HTERT RPE-1 (cell line): ENCODE data around the gene SPATA33.
"Not testable (repeated sequence)": the region's sequence is repeated elsewhere in the genome, so short reads cannot be mapped to it uniquely, and the experiment has no call there.

Experiments used
- in situ Hi-C: fragments of 300-500 bp; cut with MboI; formaldehyde crosslinking; loops from 4 replicates; pipeline ENCODE4 v1.14.3; 2020; ENCODE audit warnings: low sequenced_read_pairs

Gene SPATA33

DNA sequence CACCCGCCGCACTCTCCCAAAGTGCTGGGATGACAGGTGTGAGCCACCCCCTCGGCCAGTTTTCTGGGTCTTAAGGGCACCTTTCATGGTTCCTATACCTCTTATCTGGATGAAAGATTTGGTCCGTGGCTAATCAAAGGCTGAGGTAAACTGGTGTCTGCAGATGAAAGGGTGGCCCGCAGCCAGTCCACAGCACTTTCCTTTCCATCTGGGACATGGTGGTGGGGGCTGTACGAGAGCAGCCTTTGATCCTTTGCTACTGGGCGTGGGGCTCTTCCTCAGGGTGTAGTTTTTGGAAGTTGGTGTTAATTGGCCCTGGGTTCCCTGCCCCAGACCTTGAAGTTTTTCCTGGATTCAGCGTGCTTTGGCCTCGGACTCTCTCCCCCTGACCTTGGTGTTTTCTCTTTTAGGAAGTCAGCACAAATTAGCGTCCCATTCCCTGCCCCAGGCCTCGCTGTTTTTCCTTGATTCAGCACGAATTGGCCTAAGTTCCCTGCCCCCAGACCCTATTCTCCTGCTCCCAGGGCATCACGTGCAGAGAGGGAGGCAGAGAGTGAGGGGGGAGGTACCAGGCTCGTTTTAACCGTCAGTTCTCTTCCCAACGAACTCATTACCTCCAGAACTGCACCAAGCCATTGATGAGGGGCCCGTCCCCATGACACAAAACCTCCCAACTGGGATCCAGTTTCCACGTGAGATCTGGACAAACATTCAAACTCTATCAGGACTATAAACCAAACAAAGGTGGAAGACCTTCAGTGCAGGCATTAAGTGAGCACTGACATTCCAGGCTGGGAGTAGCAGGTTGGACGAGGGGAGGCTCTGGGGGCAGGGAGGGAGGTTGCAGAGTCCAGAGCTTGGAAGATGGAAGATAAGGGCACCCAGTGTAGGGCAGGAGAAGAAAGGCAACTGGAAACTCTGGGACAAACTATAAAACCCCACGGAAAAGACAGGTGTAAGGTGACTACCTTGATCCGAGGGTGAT, 32.6 kb upstream of the SPATA33 start:
- in situ Hi-C loops: no loop called here

GRCh38 chr16:89629827-89630610, 27.6 kb upstream of the SPATA33 start:
- in situ Hi-C loops: no loop called here

DNA sequence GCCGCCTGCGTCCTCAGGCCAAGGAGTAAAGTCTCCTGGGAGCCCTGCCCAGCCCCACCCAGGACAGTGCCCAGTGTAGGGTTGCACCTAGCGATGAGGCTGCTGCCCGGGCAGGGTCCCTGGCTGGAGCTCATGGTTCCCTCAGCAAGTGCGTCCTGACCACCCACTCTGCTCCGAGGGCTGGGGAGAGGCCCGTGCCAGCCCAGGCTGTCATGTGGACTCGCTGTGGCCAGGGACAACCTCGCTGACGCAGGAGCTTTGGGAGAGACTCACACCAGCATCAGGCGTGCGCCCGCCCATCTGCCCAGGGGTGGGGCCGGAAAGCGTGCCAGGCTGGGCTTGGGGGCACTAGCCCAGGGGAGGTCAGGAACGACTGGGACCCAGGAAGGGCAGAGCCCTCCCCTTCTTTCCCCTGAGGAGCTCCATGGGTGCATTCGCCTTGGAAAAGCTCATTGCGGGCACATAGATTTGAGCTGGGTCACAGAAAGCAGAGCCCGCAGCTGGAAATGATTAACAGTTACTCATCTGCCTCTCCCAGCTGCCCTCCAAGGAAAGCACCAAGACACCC, 24.5 kb upstream of the SPATA33 start:
- in situ Hi-C loops: no loop called here

- in situ Hi-C loops: not testable (repeated sequence)
These were observed 22.9 kb upstream of the SPATA33 start for GRCh38 chr16:89634463-89635385.

- in situ Hi-C loops: no loop called here
These were observed 21.0 kb upstream of the SPATA33 start for GRCh38 chr16:89636663-89637062.

DNA sequence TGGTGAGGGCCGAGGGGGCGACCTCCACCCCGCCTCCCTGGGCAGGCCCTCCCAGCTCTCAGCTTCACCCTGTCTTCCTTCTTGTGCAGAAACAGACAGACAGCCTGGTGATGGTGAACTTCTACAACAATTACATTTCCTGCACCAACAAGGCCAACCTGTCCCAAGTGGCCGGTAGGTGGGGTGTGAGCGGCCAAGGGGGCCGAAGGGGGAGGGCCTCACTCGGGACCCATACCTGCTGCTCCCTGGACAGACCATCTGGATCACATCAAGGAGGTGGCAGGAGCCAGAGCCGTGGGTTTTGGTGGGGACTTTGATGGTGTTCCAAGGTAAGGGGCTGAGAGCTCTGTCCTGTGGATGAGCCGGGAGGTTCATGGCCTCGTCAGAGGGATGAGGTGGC, 20.3 kb upstream of the SPATA33 start:
- in situ Hi-C loops: no loop called here

DNA sequence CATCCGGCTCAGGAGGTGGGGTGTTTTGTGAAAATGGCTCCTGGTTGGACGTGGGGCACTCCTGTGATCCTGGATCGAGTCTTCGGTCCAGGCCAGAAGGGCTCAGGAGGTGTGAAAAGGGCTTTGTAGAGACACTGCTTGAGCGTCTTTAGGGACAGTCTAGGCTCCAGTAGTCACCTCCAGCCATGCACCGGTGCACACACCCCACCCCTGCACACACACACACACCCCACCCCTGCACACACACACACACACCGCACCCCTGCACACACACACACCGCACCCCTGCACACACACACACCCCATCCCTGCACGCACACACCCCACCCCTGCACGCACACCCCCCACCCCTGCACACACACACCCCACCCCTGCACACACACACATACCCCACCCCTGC, 19.2 kb upstream of the SPATA33 start:
- in situ Hi-C loops: no loop called here

DNA sequence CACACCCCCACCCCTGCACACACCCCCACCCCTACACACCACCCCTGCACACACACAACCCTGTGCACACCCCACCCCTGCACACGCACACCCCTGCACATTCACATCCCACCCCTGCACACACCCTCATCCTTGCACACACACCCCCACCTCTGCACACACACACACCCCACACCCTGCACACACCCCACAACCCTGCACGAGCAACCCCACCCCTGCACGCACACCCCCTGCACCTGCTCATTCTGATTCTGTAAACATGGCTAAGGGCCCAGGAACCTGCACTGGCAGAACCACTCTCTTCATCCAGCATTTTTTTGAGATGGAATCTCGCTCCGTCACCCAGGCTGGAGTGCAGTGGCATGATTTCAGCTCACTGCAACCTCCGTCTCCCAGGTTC, 18.3 kb upstream of the SPATA33 start:
- in situ Hi-C loops: no loop called here

DNA sequence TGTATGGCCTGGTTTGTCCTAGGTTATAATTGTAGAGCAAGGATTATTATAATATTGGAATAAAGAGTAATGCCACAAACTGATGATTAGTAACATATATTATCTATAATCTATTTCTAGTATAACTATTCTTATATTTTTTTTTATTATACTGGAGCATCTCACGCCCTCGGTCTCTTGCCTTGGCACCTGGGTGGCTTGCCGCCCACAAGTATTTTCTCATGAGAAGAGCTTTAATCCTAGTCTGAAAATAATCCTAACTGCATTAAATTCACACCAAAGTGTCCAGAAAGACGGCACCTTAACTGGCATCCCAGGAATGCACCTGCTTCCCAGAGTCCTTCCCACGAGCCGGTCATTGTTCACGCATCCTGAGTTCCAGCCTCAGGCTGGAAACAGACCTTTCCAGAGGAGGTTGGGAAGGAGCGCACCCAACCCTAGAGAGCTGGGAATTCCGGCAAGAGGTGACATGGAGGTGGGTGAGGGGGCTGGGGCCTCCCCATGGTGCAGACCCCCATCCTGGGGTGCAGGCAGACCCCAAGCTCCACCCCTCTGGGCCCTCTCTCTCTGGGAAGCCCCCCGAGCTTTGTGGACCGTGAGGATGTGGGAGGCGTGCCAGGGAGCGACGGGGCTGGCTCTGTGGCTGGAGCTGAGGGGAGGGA, 16.0 kb upstream of the SPATA33 start:
- in situ Hi-C loops: no loop called here

DNA sequence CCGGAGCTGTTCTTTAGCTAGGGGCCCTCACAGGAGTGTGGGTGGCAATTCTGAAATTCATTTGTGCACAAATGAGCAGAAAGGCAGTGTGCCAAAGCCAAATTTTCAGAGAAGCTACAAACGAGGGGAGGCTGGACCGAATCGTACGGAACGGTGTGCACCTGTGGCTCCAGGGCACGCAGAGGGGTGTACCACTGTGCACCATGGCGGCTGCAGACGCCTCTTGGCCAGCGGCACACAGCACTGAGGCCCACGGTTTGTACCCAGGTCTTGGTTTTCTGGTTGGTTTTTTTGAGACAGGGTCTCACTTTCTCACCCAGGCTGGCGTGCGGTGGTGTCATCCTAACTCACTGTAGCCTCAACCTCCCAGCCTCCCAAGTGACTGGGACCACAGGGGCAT, 15.1 kb upstream of the SPATA33 start:
- in situ Hi-C loops: no loop called here

GRCh38 chr16:89643769-89644300, 13.8 kb upstream of the SPATA33 start:
- in situ Hi-C loops: no loop called here

DNA sequence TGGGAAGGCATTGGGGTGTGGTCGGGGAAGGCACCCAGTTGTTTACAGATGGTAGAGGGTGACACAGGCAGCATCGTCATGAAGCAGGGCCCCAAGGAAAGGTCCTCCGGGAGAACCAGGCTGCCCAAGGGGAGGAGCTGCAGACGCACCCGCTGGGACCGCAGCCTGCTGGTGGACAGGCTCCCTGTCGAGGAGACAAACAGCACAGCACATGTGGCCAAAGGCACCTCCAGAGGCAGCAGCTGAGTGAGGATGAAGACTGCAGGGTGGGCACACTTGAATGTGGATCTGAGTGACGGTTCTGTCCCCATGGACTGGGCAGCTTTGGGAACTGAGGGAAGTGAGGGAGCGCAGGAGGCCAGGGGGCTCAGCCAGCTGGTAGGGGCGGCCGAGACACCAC, 12.5 kb upstream of the SPATA33 start:
- in situ Hi-C loops: no loop called here

GRCh38 chr16:89646270-89646669, 11.4 kb upstream of the SPATA33 start:
- in situ Hi-C loops: no loop called here

- in situ Hi-C loops: no loop called here
These were observed 10.7 kb upstream of the SPATA33 start for GRCh38 chr16:89646906-89647305.

DNA sequence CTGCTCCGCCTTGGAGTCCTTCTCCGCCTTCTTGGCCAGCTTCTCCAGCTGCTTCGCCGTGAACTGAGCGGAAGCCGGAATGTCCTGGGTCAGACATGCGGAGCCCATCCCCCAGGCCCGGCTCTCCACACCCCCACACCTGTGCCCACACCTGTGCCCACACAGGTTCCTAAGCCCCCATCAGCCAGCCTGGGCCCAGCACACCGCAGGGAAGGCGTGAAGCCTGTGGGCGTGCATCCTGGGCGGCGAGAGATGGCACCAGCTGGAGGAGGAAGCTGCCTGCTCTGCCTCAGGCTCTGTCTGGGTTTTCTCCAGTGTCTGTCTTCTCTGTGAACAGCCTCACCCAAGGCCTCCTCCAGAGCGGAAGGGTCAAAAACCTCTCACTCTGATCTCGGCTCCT, 6.1 kb upstream of the SPATA33 start:
- in situ Hi-C loops: no loop called here

GRCh38 chr16:89653656-89654295, 3.9 kb upstream of the SPATA33 start:
- in situ Hi-C loops: no loop called here

- in situ Hi-C loops: no loop called here
These were observed 2.5 kb upstream of the SPATA33 start for GRCh38 chr16:89655062-89655643.

DNA sequence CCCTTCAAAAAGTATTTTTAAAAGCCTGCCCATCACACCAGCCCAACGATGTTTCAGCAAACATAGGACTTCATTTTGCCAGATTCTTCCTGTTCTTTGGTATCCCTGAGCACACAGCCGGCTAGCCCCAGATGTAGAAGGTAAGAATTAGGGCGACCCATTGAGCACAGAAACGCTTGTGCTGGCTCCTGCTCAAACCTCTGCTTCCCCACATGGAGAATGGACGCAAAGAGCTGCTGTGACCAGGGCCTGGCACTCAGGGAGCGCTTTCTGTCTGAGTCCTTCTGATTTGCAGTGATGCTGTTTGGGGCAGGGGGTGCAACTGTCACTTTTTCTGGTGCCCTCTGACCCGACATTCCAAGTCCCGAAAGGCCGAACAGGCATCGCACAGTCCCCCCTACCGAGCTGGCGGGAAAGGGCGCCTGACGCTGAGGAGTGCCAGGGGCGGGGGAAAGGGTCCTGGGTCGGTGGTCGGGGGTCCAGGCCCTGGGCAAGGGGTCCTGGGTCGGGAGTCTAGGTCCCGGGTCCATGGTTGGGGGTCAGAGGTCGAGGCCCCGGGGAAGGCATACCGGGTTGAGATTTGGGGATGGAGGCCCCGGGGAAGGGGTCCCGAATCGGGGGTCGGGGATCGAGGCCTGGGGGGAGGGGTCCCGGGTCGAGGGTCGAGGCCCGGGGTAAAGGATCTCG, 1.1 kb upstream of the SPATA33 start:
- in situ Hi-C loops: no loop called here
